Spleen (tissue), 7 donors: ENCODE data around the gene C10orf105.

Experiments used
- POLR2AphosphoS5 ChIP-seq, 3 donors: sonication (generic); formaldehyde crosslinking; IDR thresholded peaks; one replicate each; pipeline ENCODE4 v1.5.1; 2017; ENCODE audit warnings: antibody characterized with exemption in 3 of 3
- TF ChIP-seq, protein P1 (sequence below), 11 experiments: fragments of 200-600 bp in 7 of 11; fragments of 450-650 bp in 4 of 11; sonication (generic) in 4 of 11; IDR thresholded peaks in 8 of 11; conservative IDR thresholded peaks in 3 of 11; 1 replicate in 7 of 11; 2 replicates in 4 of 11; pipeline versions ENCODE4 v1.4.0 to v1.8.0; 2016 to 2021; ENCODE audit warnings: antibody characterized with exemption in 11 of 11, inconsistent platforms in 4 of 11, mild to moderate bottlenecking in 1 of 11
- donor health status: DM: no; HTN: no; CAD: no; lungs with moderate emphysema.
- donor health status: DM: no; HTN: no; CAD: no.
- donor health status: DM: no; HTN: no; CAD: no.

DNA sequence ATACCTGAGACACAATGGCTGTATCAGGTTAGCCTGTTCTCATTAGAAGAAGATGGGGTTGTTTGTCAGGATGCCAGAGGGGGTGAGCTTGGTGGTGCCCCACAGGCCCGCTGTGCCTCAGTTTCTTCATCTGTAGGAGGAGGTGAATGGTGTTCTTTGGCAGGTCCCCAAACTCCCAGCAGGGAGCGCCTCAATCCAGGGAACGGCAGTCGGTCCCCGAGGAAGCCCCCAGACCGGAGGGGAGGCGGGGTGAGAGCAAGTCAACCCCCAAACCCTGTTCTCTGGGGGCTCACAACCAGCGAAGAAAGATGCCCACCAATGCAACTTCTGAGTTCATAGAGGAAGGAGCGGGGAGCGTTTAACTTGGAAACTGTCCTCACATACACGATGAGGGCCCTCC is 16.0 kb downstream of the C10orf105 start:
- TF ChIP-seq, protein P1, sequence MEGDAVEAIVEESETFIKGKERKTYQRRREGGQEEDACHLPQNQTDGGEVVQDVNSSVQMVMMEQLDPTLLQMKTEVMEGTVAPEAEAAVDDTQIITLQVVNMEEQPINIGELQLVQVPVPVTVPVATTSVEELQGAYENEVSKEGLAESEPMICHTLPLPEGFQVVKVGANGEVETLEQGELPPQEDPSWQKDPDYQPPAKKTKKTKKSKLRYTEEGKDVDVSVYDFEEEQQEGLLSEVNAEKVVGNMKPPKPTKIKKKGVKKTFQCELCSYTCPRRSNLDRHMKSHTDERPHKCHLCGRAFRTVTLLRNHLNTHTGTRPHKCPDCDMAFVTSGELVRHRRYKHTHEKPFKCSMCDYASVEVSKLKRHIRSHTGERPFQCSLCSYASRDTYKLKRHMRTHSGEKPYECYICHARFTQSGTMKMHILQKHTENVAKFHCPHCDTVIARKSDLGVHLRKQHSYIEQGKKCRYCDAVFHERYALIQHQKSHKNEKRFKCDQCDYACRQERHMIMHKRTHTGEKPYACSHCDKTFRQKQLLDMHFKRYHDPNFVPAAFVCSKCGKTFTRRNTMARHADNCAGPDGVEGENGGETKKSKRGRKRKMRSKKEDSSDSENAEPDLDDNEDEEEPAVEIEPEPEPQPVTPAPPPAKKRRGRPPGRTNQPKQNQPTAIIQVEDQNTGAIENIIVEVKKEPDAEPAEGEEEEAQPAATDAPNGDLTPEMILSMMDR (IDR thresholded peaks at IDR 0.05 in 8 of 11, conservative IDR thresholded peaks at IDR 0.05 in 3 of 11): no peak
- TF ChIP-seq POLR2AphosphoS5 (IDR thresholded peaks at IDR 0.05): no peak
